HCT116 (cell line): ENCODE data around the gene HSD17B10. TPM values are rescaled to one million over a fixed set of nuclear protein-coding genes. Genes with fewer than 3 reads are reported as not detected.
A peak's percentile ranks its signal among the peaks of the same experiment; 100 is the strongest.

Experiments
- ATAC-seq: fragments of 200-7000 bp; cut with Tn5 transposase; 2 replicates; pipeline ENCODE4 v1.9.1; 2020; ENCODE audit warnings: mild to moderate bottlenecking, moderate library complexity
- Bru-seq: library from RNA; stranded (reverse); fragments of 400-500 nt; gene quantifications from one replicate; lab custom pipeline; 2021; lab: Mats Ljungman, UMichigan
- BruChase-seq, 2 experiments: library from RNA; stranded (reverse); fragments of 400-500 nt; gene quantifications; one replicate each; lab custom pipeline; 2021; lab: Mats Ljungman, UMichigan
- BruUV-seq: library from RNA; stranded (reverse); fragments of 400-500 nt; replicated peaks from 2 replicates; lab custom pipeline; 2021; lab: Mats Ljungman, UMichigan
- CTCF ChIA-PET: fragments of 300-600 bp; sonication (Branson Sonifier 250); formaldehyde crosslinking; loops from one replicate; lab custom pipeline; 2021; ENCODE audit warnings: antibody characterized with exemption; lab: Charles Lee
- POLR2A ChIA-PET: fragments of 300-600, 350-600 bp; sonication (Branson Sonifier 250); formaldehyde crosslinking; loops from one replicate; lab custom pipeline; 2021; ENCODE audit warnings: antibody characterized with exemption; lab: Charles Lee
- RAD21 ChIA-PET, 2 experiments: fragments of 300-600 bp; sonication (Branson Sonifier 250); formaldehyde crosslinking; loops; one replicate each; lab custom pipeline; 2023; ENCODE audit warnings: low total read pairs in 2 of 2; ENCODE audit not compliant: uncharacterized antibody in 2 of 2, unreplicated experiment in 2 of 2, low non-redundant PET in 1 of 2; lab: Charles Lee
- DNase-seq: peaks from one replicate; pipeline ENCODE4 v3.0.0-alpha.2; 2010; ENCODE audit warnings: low read depth, low spot score
- H2AFZ ChIP-seq: fragments of 200-600 bp; shearing (Covaris generic), sonication (generic); 2 replicates; pipeline ENCODE4 v1.6.1; 2017; ENCODE audit warnings: low read depth, mixed run types, mixed read lengths, antibody characterized with exemption, low read length; ENCODE audit not compliant: poor library complexity, severe bottlenecking
- H3K27ac ChIP-seq: 2 replicates; pipeline ENCODE4 v1.5.1; 2012; ENCODE audit warnings: low read depth, low read length
- H3K27me3 ChIP-seq: fragments of 200-600 bp; sonication (generic); 2 replicates; pipeline ENCODE4 v1.6.1; 2016; ENCODE audit warnings: mixed run types, low read length, mixed read lengths; ENCODE audit not compliant: insufficient read depth
- H3K36me3 ChIP-seq, 2 experiments: fragments of 200-500 bp in 1 of 2; fragments of 200-600 bp in 1 of 2; sonication (Bioruptor generic) in 1 of 2; sonication (generic) in 1 of 2; 2 replicates each; pipeline versions ENCODE4 v1.5.1 to v1.6.1; 2014 to 2016; ENCODE audit warnings: low read length in 2 of 2, inconsistent platforms in 1 of 2, mixed read lengths in 1 of 2, mixed run types in 1 of 2; ENCODE audit not compliant: insufficient read depth in 2 of 2, control insufficient read depth in 1 of 2
- H3K4me1 ChIP-seq, 2 experiments: fragments of 200-600 bp in 1 of 2; sonication (generic) in 1 of 2; 2 replicates each; pipeline versions ENCODE4 v1.5.1 to v1.6.1; 2012 to 2017; ENCODE audit warnings: low read length in 2 of 2, inconsistent platforms in 1 of 2, mild to moderate bottlenecking in 1 of 2, mixed read lengths in 1 of 2, mixed run types in 1 of 2, moderate library complexity in 1 of 2; ENCODE audit not compliant: insufficient read depth in 2 of 2, control insufficient read depth in 1 of 2
- H3K4me2 ChIP-seq: fragments of 200-600 bp; sonication (generic); 2 replicates; pipeline ENCODE4 v1.6.1; 2017; ENCODE audit warnings: mixed run types, low read length, mixed read lengths
- H3K4me3 ChIP-seq, 2 experiments: fragments of 200-600 bp in 1 of 2; sonication (generic) in 1 of 2; replicated peaks in 1 of 2; 2 replicates each; pipeline ENCODE4 v1.5.1; 2011 to 2016; ENCODE audit warnings: low read length in 2 of 2, control low read depth in 1 of 2, low read depth in 1 of 2, mild to moderate bottlenecking in 1 of 2, mixed read lengths in 1 of 2, mixed run types in 1 of 2
- H3K79me2 ChIP-seq: fragments of 200-600 bp; sonication (generic); 2 replicates; pipeline ENCODE4 v1.6.1; 2017; ENCODE audit warnings: mild to moderate bottlenecking, mixed run types, low read length, moderate library complexity, mixed read lengths; ENCODE audit not compliant: insufficient read depth
- H3K9ac ChIP-seq: fragments of 200-600 bp; sonication (generic); 2 replicates; pipeline ENCODE4 v1.6.1; 2016; ENCODE audit warnings: low read length, mixed read lengths
- H3K9me2 ChIP-seq: fragments of 200-600 bp; sonication (generic), shearing (Covaris generic); 2 replicates; pipeline ENCODE4 v1.6.1; 2017; ENCODE audit warnings: mixed run types, mild to moderate bottlenecking, moderate library complexity; ENCODE audit not compliant: insufficient read depth
- H3K9me3 ChIP-seq, 2 experiments: fragments of 200-500 bp in 1 of 2; fragments of 200-600 bp in 1 of 2; sonication (Bioruptor generic) in 1 of 2; sonication (generic) in 1 of 2; 2 replicates each; pipeline ENCODE4 v1.6.1; 2014 to 2017; ENCODE audit warnings: low read length in 2 of 2, mixed read lengths in 2 of 2, inconsistent platforms in 1 of 2, low read depth in 1 of 2, mild to moderate bottlenecking in 1 of 2, mixed run types in 1 of 2, moderate library complexity in 1 of 2; ENCODE audit not compliant: control insufficient read depth in 1 of 2, insufficient read depth in 1 of 2
- H4K20me1 ChIP-seq: fragments of 200-600 bp; sonication (generic), shearing (Covaris generic); 2 replicates; pipeline ENCODE4 v1.6.1; 2017; ENCODE audit warnings: mixed run types, mild to moderate bottlenecking, moderate library complexity; ENCODE audit not compliant: insufficient read depth
- POLR2A ChIP-seq: IDR thresholded peaks from 2 replicates; pipeline ENCODE4 v1.7.0; 2011; ENCODE audit warnings: borderline replicate concordance; ENCODE audit not compliant: insufficient read depth, insufficient read length; ENCODE audit errors: extremely low read depth
- POLR2AphosphoS5 ChIP-seq: IDR thresholded peaks from 2 replicates; pipeline ENCODE4 v1.6.1; 2011; ENCODE audit warnings: mild to moderate bottlenecking, low read depth, low read length, moderate library complexity
- TCF7L2 ChIP-seq: IDR thresholded peaks from 2 replicates; pipeline ENCODE4 v1.7.0; 2011; ENCODE audit warnings: borderline replicate concordance, inconsistent platforms; ENCODE audit not compliant: insufficient read depth, insufficient read length; ENCODE audit errors: extremely low read depth
- YY1 ChIP-seq: IDR thresholded peaks from 2 replicates; pipeline ENCODE4 v1.6.1; 2011; ENCODE audit warnings: low read length, low read depth, moderate library complexity, mild to moderate bottlenecking; ENCODE audit not compliant: insufficient replicate concordance; ENCODE audit errors: extremely low read depth
- intact Hi-C: fragments of 100-400 bp; cut with micrococcal nuclease; formaldehyde crosslinking; loops from 2 replicates; pipeline ENCODE4 v1.10.0; 2022
- long read RNA-seq: library from polyadenylated mRNA; unstranded; transcript quantifications from one replicate; pipeline ENCODE4 v2.0.0, GENCODE V29; 2021; ENCODE audit not compliant: unreplicated experiment
- polyA plus RNA-seq: library from polyadenylated mRNA; unstranded; fragments of >200 nt; gene quantifications from 2 replicates; pipeline ENCODE4 v1.2.1, GENCODE V29; 2012; ENCODE audit warnings: missing spikeins
- total RNA-seq: library from RNA; stranded (reverse); gene quantifications from one replicate; pipeline ENCODE4 v1.2.1, GENCODE V29; 2021; ENCODE audit not compliant: unreplicated experiment
- TF ChIP-seq, protein P1 (sequence below): IDR thresholded peaks from 2 replicates; pipeline ENCODE4 v1.6.1; 2012; ENCODE audit warnings: low read depth

The HSD17B10 gene
- total RNA-seq (94.4 TPM), Bru-seq, nascent RNA (percentile 72 among the genes with signal in this experiment), BruChase-seq, experiment 1, labeled RNA remaining after a 6-hour chase (percentile 91 among the genes with signal in this experiment), BruChase-seq, experiment 2, labeled RNA remaining after a 2-hour chase (percentile 81 among the genes with signal in this experiment)
- 112 and 116 TPM in 2 replicates for polyA plus RNA-seq
- long read RNA-seq, transcript HSD17B10-201 (6 exons, 960 nt) = major isoform, 35 of 49 reads
- long read RNA-seq, partial matches to known transcripts = 6 of 49 reads
- long read RNA-seq, other reads (novel, unspliced or antisense) = 6 of 49 reads

DNA sequence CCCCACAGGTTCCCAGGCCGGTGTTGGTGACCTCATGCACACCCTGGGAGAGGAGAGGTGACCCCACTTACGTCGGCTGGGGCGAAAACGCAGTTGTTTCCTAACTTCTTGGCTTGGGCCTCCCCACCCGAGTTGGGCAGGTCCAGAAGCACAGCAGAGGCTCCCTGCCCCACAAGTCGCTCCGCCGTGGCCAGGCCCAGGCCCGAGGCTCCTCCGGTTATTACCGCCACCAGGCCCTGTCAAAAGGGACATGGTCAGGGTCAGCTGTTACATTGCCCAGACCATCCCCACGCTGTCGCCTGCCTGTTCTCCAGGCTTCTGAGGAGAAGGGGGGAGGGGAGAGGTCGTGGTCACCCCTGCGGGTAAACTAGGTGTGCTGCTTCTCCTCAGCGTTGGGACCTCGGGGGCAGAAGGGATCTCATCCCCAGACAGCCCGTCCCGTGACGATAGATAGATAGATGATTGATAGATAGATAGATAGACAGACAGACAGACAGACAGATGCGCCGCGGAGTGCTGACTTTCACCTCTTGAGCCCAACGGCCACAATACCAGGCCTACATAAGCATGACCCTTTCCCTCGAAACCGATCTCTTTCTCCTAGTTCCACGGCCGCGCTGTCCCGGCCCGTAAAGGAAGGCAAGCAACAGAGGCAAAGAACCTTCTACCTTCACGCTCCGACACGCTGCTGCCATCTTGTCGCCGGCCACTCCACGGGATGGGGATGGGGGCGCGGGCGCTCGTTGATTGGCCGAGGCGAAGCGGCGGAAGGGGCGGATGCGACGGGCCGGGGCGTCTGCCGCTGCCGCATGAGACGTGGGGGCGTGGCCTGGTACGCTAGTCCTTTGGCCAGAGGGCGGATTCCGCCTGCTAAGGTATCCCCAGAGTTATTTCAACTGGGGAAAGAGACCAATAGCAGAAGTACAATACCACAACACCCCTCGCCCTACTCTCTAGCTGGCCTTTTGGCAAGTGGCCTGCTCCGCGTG lies at the start of gene HSD17B10:
Gene HSD17B10, minus strand, starts transcription at position 720 of the 989 bp plus-strand sequence. Its CDS starts 25 bp downstream, at position 695.
- POLR2A ChIA-PET = no interaction called here
- TF ChIP-seq TCF7L2 (no peak), YY1 (peak; percentile 88), POLR2AphosphoS5 (peak; percentile 84), POLR2A (peak; percentile 8)
- TF ChIP-seq, protein P1, sequence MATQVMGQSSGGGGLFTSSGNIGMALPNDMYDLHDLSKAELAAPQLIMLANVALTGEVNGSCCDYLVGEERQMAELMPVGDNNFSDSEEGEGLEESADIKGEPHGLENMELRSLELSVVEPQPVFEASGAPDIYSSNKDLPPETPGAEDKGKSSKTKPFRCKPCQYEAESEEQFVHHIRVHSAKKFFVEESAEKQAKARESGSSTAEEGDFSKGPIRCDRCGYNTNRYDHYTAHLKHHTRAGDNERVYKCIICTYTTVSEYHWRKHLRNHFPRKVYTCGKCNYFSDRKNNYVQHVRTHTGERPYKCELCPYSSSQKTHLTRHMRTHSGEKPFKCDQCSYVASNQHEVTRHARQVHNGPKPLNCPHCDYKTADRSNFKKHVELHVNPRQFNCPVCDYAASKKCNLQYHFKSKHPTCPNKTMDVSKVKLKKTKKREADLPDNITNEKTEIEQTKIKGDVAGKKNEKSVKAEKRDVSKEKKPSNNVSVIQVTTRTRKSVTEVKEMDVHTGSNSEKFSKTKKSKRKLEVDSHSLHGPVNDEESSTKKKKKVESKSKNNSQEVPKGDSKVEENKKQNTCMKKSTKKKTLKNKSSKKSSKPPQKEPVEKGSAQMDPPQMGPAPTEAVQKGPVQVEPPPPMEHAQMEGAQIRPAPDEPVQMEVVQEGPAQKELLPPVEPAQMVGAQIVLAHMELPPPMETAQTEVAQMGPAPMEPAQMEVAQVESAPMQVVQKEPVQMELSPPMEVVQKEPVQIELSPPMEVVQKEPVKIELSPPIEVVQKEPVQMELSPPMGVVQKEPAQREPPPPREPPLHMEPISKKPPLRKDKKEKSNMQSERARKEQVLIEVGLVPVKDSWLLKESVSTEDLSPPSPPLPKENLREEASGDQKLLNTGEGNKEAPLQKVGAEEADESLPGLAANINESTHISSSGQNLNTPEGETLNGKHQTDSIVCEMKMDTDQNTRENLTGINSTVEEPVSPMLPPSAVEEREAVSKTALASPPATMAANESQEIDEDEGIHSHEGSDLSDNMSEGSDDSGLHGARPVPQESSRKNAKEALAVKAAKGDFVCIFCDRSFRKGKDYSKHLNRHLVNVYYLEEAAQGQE = no peak
- TF ChIP-seq, all 23 proteins: peak for 3
- H3K9me2 ChIP-seq = no peaks in the 10 kb centered on the region
- H3K36me3 ChIP-seq = no peaks in the 10 kb centered on the region
- H3K27ac ChIP-seq = peak within 1 kb of the TSS; percentile 47
- peaks cover 3 to 10% of the 10 kb centered on the region in 2 experiments; a peak in 3 of 4 replicates for H3K4me1 ChIP-seq
- ATAC-seq (peak; percentile 97), DNase-seq (peak; percentile 48)
- intact Hi-C loops = no loop called here
- ChIA-PET RAD21 (no interaction called here), CTCF (no interaction called here)
- H3K79me2 ChIP-seq = peaks cover 10% of the 10 kb centered on the region; the same call in 1 of the 2 replicates
- H3K9me3 ChIP-seq = no peaks in the 10 kb centered on the region
- H3K9ac ChIP-seq = peak within 1 kb of the TSS; percentile 79
- BruUV-seq = TSS peak; percentile 68
- peak within 1 kb of the TSS; percentile 79 to 83 for H3K4me3 ChIP-seq
- no peaks in the 10 kb centered on the region for H4K20me1 ChIP-seq
- H3K27me3 ChIP-seq = no peaks in the 10 kb centered on the region
- no peak within 1 kb of the TSS for H2AFZ ChIP-seq
- H3K4me2 ChIP-seq = peak within 1 kb of the TSS; percentile 79
